Gastroesophageal sphincter (tissue), 4 donors: Measurements from ENCODE around the gene CEP131. TPM values are rescaled to one million over a fixed set of nuclear protein-coding genes. Genes with fewer than 3 reads are reported as not detected.

Experiments
- ATAC-seq: fragments of 150-250 bp; one replicate; pipeline ENCODE4 v1.9.1; 2016; ENCODE audit warnings: mild to moderate bottlenecking, moderate library complexity
- H3K27ac ChIP-seq, 4 donors: fragments of 200-600 bp; sonication (generic) in 3 of 4; 1 replicate in 3 of 4; 2 replicates in 1 of 4; pipeline ENCODE4 v1.5.1; 2016 to 2019
- H3K27me3 ChIP-seq: fragments of 200-600 bp; sonication (generic); one replicate; pipeline ENCODE4 v1.5.1; 2019
- H3K36me3 ChIP-seq, 2 donors: fragments of 200-600 bp; sonication (generic); one replicate each; pipeline ENCODE4 v1.5.1; 2019; ENCODE audit warnings: control low read depth in 1 of 2
- H3K4me1 ChIP-seq, 3 donors: fragments of 200-600 bp; sonication (generic); 1 replicate in 2 of 3; 2 replicates in 1 of 3; pipeline ENCODE4 v1.5.1; 2016 to 2019; ENCODE audit warnings: control low read depth in 2 of 3
- H3K4me3 ChIP-seq, 2 donors: fragments of 200-600 bp; sonication (generic); one replicate each; pipeline ENCODE4 v1.5.1; 2019; ENCODE audit warnings: mild to moderate bottlenecking in 1 of 2, moderate library complexity in 1 of 2
- H3K9me3 ChIP-seq, 3 donors: fragments of 200-600 bp; sonication (generic); one replicate each; pipeline ENCODE4 v1.5.1; 2017 to 2019; ENCODE audit warnings: control low read depth in 2 of 3
- EP300 ChIP-seq: sonication (generic); formaldehyde crosslinking; IDR thresholded peaks from one replicate; pipeline ENCODE4 v1.6.1; 2017; ENCODE audit warnings: antibody characterized with exemption, mild to moderate bottlenecking
- POLR2A ChIP-seq, 2 donors: fragments of 450-650 bp; IDR thresholded peaks; one replicate each; pipeline ENCODE4 v1.6.1; 2017; ENCODE audit warnings: antibody characterized with exemption in 2 of 2, mild to moderate bottlenecking in 2 of 2, moderate library complexity in 1 of 2
- POLR2AphosphoS5 ChIP-seq: sonication (generic); formaldehyde crosslinking; IDR thresholded peaks from one replicate; pipeline ENCODE4 v1.6.1; 2017; ENCODE audit warnings: antibody characterized with exemption
- WGBS, 2 donors: methylation state at CpG; one replicate each; pipeline ENCODE4 v1.1.5; 2018; ENCODE audit warnings: low coverage in 1 of 2; 5-methylcytosine and 5-hydroxymethylcytosine counted together
- total RNA-seq, 4 donors: library from RNA; depleted of rRNA; stranded (reverse); fragments of >200 nt; gene quantifications; one replicate each; pipeline ENCODE4 v1.1.0, GENCODE V29; 2016
- TF ChIP-seq, protein P1 (sequence below), 4 experiments: fragments of 200-600 bp in 2 of 4; fragments of 450-650 bp in 2 of 4; sonication (generic) in 1 of 4; IDR thresholded peaks; one replicate each; pipeline ENCODE4 v1.5.1; 2017 to 2019; ENCODE audit warnings: antibody characterized with exemption in 4 of 4, mild to moderate bottlenecking in 2 of 4, moderate library complexity in 2 of 4

CEP131 gene
- total RNA-seq, 4 donors from 2014 or later = 4.4 to 12.0 (median 6.4) TPM

DNA sequence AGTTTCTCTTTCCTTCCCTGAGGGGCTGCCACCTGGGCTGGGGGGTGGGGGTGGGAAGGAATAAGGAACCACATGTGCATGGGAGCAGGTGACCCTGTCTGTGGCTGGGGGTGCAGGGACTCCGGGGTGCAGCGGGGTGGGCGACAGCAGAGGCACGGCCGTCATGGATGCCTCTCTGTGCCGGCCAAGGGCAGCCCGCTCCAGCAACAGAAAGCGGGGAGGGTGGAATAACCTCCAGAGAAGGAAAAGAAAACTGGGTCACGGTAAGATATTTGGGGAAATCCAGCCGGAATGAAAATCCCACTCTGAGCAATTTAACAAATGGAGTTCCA is 20.5 kb upstream of the CEP131 start:
- peaks cover 0 to 33% (median 11%) of the 10 kb centered on the region in 3 donors for H3K4me1 ChIP-seq
- H3K27ac ChIP-seq = no peak overlapping the region
- no peak overlapping the region for H3K4me3 ChIP-seq
- TF ChIP-seq, protein P1, sequence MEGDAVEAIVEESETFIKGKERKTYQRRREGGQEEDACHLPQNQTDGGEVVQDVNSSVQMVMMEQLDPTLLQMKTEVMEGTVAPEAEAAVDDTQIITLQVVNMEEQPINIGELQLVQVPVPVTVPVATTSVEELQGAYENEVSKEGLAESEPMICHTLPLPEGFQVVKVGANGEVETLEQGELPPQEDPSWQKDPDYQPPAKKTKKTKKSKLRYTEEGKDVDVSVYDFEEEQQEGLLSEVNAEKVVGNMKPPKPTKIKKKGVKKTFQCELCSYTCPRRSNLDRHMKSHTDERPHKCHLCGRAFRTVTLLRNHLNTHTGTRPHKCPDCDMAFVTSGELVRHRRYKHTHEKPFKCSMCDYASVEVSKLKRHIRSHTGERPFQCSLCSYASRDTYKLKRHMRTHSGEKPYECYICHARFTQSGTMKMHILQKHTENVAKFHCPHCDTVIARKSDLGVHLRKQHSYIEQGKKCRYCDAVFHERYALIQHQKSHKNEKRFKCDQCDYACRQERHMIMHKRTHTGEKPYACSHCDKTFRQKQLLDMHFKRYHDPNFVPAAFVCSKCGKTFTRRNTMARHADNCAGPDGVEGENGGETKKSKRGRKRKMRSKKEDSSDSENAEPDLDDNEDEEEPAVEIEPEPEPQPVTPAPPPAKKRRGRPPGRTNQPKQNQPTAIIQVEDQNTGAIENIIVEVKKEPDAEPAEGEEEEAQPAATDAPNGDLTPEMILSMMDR (IDR thresholded peaks at IDR 0.05) = no peak
- TF ChIP-seq EP300 (no peak), POLR2AphosphoS5 (no peak), POLR2A (IDR thresholded peaks at IDR 0.05) (no peak)
- H3K27me3 ChIP-seq = no peaks in the 10 kb centered on the region
- 65 to 71% methylated on average over 4 to 10 of the region's 10 CpGs for WGBS, 2 donors
- peaks cover 0 to 39% of the 10 kb centered on the region in 2 donors for H3K36me3 ChIP-seq
- no peaks in the 10 kb centered on the region for H3K9me3 ChIP-seq
- ATAC-seq = no peak

DNA sequence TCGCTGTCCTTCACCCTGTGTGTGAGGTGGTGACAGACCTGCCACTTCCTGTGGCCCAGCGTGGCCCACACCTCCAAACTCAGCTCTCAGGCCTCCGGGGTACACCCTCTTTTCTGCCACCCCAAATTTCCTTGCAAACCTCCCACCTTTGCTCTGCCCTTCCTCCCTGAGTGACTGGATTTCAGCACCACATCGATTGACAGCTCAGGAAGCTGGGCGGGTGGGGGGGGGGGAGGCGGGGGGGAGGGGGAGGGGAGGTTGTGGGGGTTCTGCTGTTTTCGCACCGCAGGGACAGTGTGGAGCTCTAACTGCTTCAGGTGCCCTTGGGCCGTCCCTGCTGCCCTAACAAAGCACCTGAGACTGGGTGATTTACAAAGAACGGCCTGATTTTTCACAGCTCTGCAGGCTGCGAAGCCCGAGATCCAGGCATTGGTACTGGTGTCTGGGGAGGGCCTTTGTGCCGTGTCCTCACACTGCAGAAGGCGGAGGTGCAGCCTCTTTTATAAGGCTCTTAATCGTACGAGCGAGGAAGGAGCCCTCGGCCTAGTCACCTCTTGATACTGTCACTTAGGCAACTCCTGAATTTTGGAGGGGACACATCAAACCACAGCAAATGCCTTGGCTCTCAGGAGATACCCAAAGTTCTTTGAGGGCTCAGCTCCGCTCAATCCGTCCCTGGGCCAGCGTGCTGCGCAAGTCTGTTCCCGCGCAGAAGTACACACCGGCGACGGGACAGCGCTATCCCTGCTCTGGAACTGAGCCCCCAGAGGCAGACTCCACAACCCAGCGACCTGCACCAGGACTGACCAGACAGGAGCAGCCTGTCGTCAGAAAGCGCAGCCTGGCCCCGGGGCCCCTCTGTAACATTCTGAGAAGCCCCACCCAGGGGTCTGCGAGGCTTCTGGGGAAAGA is 19.9 kb upstream of the CEP131 start:
- no peak for TF ChIP-seq EP300
- TF ChIP-seq, protein P1 (IDR thresholded peaks at IDR 0.05) = no peak
- no peak for TF ChIP-seq POLR2A (IDR thresholded peaks at IDR 0.05)
- no peak for TF ChIP-seq POLR2AphosphoS5
- Histone ChIP-seq H3K4me3 (no peak overlapping the region), H3K9me3 (no peaks in the 10 kb centered on the region), H3K27ac (no peak overlapping the region), H3K4me1 (peaks cover 0 to 40% (median 17%) of the 10 kb centered on the region in 3 donors), H3K36me3 (peaks cover 0 to 36% of the 10 kb centered on the region in 2 donors), H3K27me3 (no peaks in the 10 kb centered on the region)
- ATAC-seq = no peak
- WGBS, 2 donors = 70 to 88% methylated on average over 2 to 5 of the region's 33 CpGs

DNA sequence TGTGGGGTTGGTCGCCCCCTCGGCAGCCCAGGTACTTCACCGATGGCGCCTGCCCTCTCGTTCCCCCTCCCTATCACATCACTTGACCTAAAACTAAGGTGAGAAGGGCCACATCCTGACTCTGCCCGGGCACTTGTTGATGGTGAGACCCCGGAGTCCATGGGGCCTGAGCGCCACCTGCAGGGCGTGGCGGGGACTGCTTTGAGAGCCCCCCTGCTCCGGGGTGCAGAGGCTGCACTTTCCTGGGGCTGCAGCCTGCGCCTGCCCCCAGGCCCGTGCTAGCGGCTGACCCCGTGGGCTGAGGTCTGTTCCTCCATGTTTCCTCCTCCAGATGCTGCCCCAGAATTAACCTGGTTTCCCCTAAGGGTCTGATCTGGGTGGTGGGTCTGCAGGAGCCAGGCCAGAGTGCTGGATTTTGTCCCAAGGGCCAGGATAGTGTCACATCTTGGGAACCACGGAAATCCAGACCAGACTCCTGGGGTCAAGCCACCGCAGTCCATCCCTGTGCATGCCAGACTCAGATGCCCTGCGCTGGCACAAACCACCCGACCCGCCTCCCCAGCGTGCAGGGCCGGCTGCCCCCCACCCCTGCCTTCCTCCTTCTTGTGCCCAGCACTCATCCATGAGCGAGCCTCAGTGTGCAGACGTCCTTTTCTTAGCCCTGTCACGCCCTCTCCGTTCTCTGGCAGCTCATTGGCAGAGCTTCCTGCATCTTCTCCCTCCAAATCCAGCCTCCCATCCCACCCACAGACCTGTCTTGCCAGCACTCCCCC is 19.1 kb upstream of the CEP131 start:
- WGBS, 2 donors = 59% methylated on average over 6 of the region's 26 CpGs; no CpG with 5 or more reads in 1 of the 2 donors

DNA sequence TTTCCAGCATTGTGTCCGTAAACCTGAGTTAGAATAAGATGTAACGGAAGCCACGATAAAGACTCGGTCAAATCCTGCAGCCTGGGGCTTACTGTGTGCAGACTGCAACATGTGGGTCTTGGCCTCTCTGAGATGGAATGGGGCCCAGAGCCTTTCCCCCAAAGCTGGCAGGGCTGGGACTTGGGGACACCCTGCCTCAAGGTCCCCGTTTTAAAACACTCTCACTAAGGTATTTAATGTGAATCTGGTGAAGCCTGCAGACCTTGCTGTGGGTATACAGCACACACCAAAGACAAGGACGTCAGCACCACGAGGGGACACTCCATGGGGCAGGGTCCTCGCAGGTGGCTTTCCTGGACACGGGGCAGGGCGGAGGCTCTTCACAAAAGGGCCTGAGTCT is 18.4 kb upstream of the CEP131 start:
- H3K27me3 ChIP-seq = no peaks in the 10 kb centered on the region
- no peaks in the 10 kb centered on the region for H3K9me3 ChIP-seq
- peaks cover 0 to 40% of the 10 kb centered on the region in 2 donors for H3K36me3 ChIP-seq
- H3K4me1 ChIP-seq = peaks cover 0 to 54% (median 27%) of the 10 kb centered on the region in 3 donors
- ATAC-seq = no peak
- H3K4me3 ChIP-seq = no peak overlapping the region
- 75 to 83% methylated on average over 1 to 4 of the region's 10 CpGs for WGBS, 2 donors
- TF ChIP-seq POLR2AphosphoS5 (no peak), POLR2A (IDR thresholded peaks at IDR 0.05) (no peak), EP300 (no peak)
- TF ChIP-seq, protein P1 (IDR thresholded peaks at IDR 0.05) = no peak
- no peak overlapping the region for H3K27ac ChIP-seq

More for the DNA sequence above, 19.1 kb upstream of the CEP131 start:
- TF ChIP-seq, protein P1 (IDR thresholded peaks at IDR 0.05) = peak in 3 of 4 experiments; percentile 63 to 88 (median 76)
- TF ChIP-seq POLR2AphosphoS5 = no peak
- Histone ChIP-seq H3K4me3 (no peak overlapping the region), H3K4me1 (peaks cover 0 to 48% (median 26%) of the 10 kb centered on the region in 3 donors), H3K9me3 (no peaks in the 10 kb centered on the region), H3K36me3 (peaks cover 0 to 40% of the 10 kb centered on the region in 2 donors), H3K27ac (no peak overlapping the region), H3K27me3 (no peaks in the 10 kb centered on the region)
- ATAC-seq = no peak
